Gastrocnemius medialis (tissue), 4 donors: ENCODE data around the gene CEACAM1. TPM values are rescaled to one million over a fixed set of nuclear protein-coding genes. Genes with fewer than 3 reads are reported as not detected.

Experiments
- ATAC-seq, 2 donors: fragments of 150-250 bp; one replicate each; pipeline ENCODE4 v1.9.1; 2016
- DNase-seq, 2 donors: peaks; one replicate each; pipeline ENCODE4 v3.0.0-alpha.2; 2019
- H3K27ac ChIP-seq, 4 donors: fragments of 200-600 bp; sonication (generic); 1 replicate in 1 of 4; 2 replicates in 3 of 4; pipeline ENCODE4 v1.5.1; 2016 to 2018; ENCODE audit warnings: mild to moderate bottlenecking in 2 of 4, moderate library complexity in 1 of 4
- H3K27me3 ChIP-seq, 3 donors: fragments of 200-600 bp; sonication (generic) in 2 of 3; 1 replicate in 1 of 3; 2 replicates in 2 of 3; pipeline versions ENCODE4 v1.5.1 to v1.6.0; 2016 to 2019; ENCODE audit warnings: mild to moderate bottlenecking in 1 of 3, moderate library complexity in 1 of 3
- H3K36me3 ChIP-seq, 2 donors: fragments of 200-600 bp; sonication (generic) in 1 of 2; one replicate each; pipeline ENCODE4 v1.5.1; 2017 to 2018
- H3K4me1 ChIP-seq, 2 donors: fragments of 200-600 bp; sonication (generic) in 1 of 2; one replicate each; pipeline ENCODE4 v1.5.1; 2016 to 2017; ENCODE audit warnings: mild to moderate bottlenecking in 2 of 2
- H3K4me3 ChIP-seq, 4 donors: fragments of 200-600 bp; sonication (generic) in 3 of 4; 1 replicate in 1 of 4; 2 replicates in 3 of 4; pipeline ENCODE4 v1.5.1; 2016 to 2019; ENCODE audit warnings: mild to moderate bottlenecking in 2 of 4
- H3K9me3 ChIP-seq, 3 donors: fragments of 200-600 bp; sonication (generic) in 2 of 3; 1 replicate in 1 of 3; 2 replicates in 2 of 3; pipeline ENCODE4 v1.5.1; 2016 to 2019
- CTCF ChIP-seq, 5 experiments: fragments of 450-650 bp in 3 of 5; fragments of 200-600 bp in 2 of 5; sonication (generic) in 2 of 5; IDR thresholded peaks in 4 of 5; conservative IDR thresholded peaks in 1 of 5; 1 replicate in 4 of 5; 2 replicates in 1 of 5; pipeline ENCODE4 v1.5.1; 2016 to 2019; ENCODE audit warnings: antibody characterized with exemption in 5 of 5, mild to moderate bottlenecking in 3 of 5, moderate library complexity in 3 of 5
- POLR2A ChIP-seq, 2 donors: fragments of 450-650 bp; IDR thresholded peaks; one replicate each; pipeline ENCODE4 v1.6.1; 2017; ENCODE audit warnings: antibody characterized with exemption in 2 of 2, mild to moderate bottlenecking in 2 of 2, moderate library complexity in 2 of 2
- in situ Hi-C, 4 donors: fragments of 200-750 bp; cut with MboI; loops; one replicate each; pipeline versions ENCODE4 v1.15.0 to v1.8.0; 2017; ENCODE audit warnings: low sequenced_read_pairs in 4 of 4
- intact Hi-C: fragments of 100-400 bp; cut with DNase I; formaldehyde crosslinking; loops from one replicate; pipeline ENCODE4 v1.15.1; 2023; ENCODE audit warnings: low total_unique reads
- total RNA-seq, 4 donors: library from RNA; depleted of rRNA; stranded (reverse); fragments of >200 nt; gene quantifications; one replicate each; pipeline versions ENCODE4 v1.1.0 to v1.2.3, GENCODE V29; 2016

The CEACAM1 gene
- total RNA-seq, 4 donors from 2014 or later = 0.36 to 2.0 (median 0.53) TPM

GRCh38 chr19:42571116-42571515, 42.8 kb upstream of the CEACAM1 start:
- TF ChIP-seq CTCF (IDR thresholded peaks at IDR 0.05 in 4 of 5, conservative IDR thresholded peaks at IDR 0.05 in 1 of 5) = no peak
- TF ChIP-seq POLR2A (IDR thresholded peaks at IDR 0.05) = no peak
- no peak for ATAC-seq
- intact Hi-C loops = no loop called here

DNA sequence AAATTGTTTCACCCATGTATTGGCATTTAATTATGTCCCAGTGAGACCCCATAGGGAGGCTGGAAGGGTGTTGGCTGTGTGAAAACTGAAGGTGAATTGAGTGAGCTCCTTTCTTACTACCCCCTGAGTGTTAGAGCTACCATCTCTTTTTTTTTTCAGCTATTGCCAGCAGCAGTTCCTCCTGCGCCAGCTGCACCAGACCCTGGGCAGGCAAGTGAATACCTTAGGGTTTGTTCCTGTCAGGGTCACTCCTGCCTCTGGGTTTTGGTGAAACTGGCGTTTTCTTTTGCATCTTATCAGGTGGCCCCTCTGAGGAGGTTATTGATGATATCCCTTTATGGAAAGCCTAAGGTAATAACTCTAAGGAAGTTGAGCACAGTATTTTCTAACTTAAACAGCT, 40.9 kb upstream of the CEACAM1 start:
- H3K36me3 ChIP-seq = no peaks in the 10 kb centered on the region
- DNase-seq = no peak
- no peaks in the 10 kb centered on the region for H3K27me3 ChIP-seq
- intact Hi-C loops (loop anchor here (5.0 kb wide), 1 partner anchor 208 kb away; no protein-coding TSS in a partner anchor), in situ Hi-C loops (no loop called here)
- no peak overlapping the region for H3K4me3 ChIP-seq
- H3K9me3 ChIP-seq = no peaks in the 10 kb centered on the region
- H3K27ac ChIP-seq = no peak overlapping the region
- no peak for ATAC-seq
- TF ChIP-seq POLR2A (IDR thresholded peaks at IDR 0.05) = no peak
- no peak for TF ChIP-seq CTCF (IDR thresholded peaks at IDR 0.05 in 4 of 5, conservative IDR thresholded peaks at IDR 0.05 in 1 of 5)
- H3K4me1 ChIP-seq = peaks cover 2 to 13% of the 10 kb centered on the region in 2 donors

More at GRCh38 chr19:42571116-42571515, 42.8 kb upstream of the CEACAM1 start:
- in situ Hi-C loops = no loop called here
- H3K36me3 ChIP-seq = no peaks in the 10 kb centered on the region
- H3K27ac ChIP-seq = no peak overlapping the region
- DNase-seq = no peak
- H3K9me3 ChIP-seq = no peaks in the 10 kb centered on the region
- no peaks in the 10 kb centered on the region for H3K4me1 ChIP-seq
- H3K4me3 ChIP-seq = no peak overlapping the region
- H3K27me3 ChIP-seq = no peaks in the 10 kb centered on the region

- no peaks in the 10 kb centered on the region for H3K9me3 ChIP-seq
- in situ Hi-C loops (no loop called here), intact Hi-C loops (loop anchor here (5.0 kb wide), 1 partner anchor 209 kb away; no protein-coding TSS in a partner anchor)
- H3K4me3 ChIP-seq = no peak overlapping the region
- peaks cover 9 to 22% of the 10 kb centered on the region in 2 donors for H3K4me1 ChIP-seq
- ATAC-seq (no peak), DNase-seq (no peak)
- no peaks in the 10 kb centered on the region for H3K36me3 ChIP-seq
- no peak overlapping the region for H3K27ac ChIP-seq
- no peaks in the 10 kb centered on the region for H3K27me3 ChIP-seq
- TF ChIP-seq POLR2A (IDR thresholded peaks at IDR 0.05) (no peak), CTCF (IDR thresholded peaks at IDR 0.05 in 4 of 5, conservative IDR thresholded peaks at IDR 0.05 in 1 of 5) (no peak)
Observed at GRCh38 chr19:42568006-42568405, 39.7 kb upstream of the CEACAM1 start.

- Histone ChIP-seq H3K27me3 (no peaks in the 10 kb centered on the region), H3K4me3 (no peak overlapping the region), H3K27ac (no peak overlapping the region), H3K4me1 (peaks cover 9 to 22% of the 10 kb centered on the region in 2 donors), H3K9me3 (no peaks in the 10 kb centered on the region), H3K36me3 (no peaks in the 10 kb centered on the region)
- in situ Hi-C loops (no loop called here), intact Hi-C loops (loop anchor here (5.0 kb wide), 1 partner anchor 210 kb away; no protein-coding TSS in a partner anchor)
- ATAC-seq (no peak), DNase-seq (no peak)
- TF ChIP-seq POLR2A (IDR thresholded peaks at IDR 0.05) (no peak), CTCF (IDR thresholded peaks at IDR 0.05 in 4 of 5, conservative IDR thresholded peaks at IDR 0.05 in 1 of 5) (no peak)
Observed at GRCh38 chr19:42567567-42567966, 39.3 kb upstream of the CEACAM1 start.
